ENCODE data around the gene GNPTAB.
"Not testable (repeated sequence)": the region's sequence is repeated elsewhere in the genome, so short reads cannot be mapped to it uniquely, and the experiment has no call there.

The GNPTAB gene

GRCh38 chr12:101830367-101831325, at the start of gene GNPTAB:
Gene GNPTAB (minus strand): TSS chr12:101830959. CDS start chr12:101830675, 284 bp downstream.
- DNase-seq (ENCODE audit: low read depth in 4 of 4, low spot score in 1 of 4), result peak; percentile 89 to 92 (median 90)

GRCh38 chr12:101878243-101878821, 47.6 kb upstream of the GNPTAB start:
- no peak for DNase-seq (ENCODE audit: low read depth in 4 of 4, low spot score in 1 of 4)

- DNase-seq (ENCODE audit: low read depth in 4 of 4, low spot score in 1 of 4), result no peak
These were observed 47.1 kb upstream of the GNPTAB start for GRCh38 chr12:101877806-101878242.

- peak; percentile 34 to 72 (median 44) for DNase-seq (ENCODE audit: low read depth in 4 of 4, low spot score in 1 of 4)
These were observed 46.4 kb upstream of the GNPTAB start, which contains the start of gene DRAM1 for GRCh38 chr12:101876861-101877805. Gene DRAM1 (plus strand): TSS chr12:101877580. CDS start chr12:101877790, 210 bp downstream.

- no peak for DNase-seq (ENCODE audit: low read depth in 4 of 4, low spot score in 1 of 4)
These were observed 45.6 kb upstream of the GNPTAB start for GRCh38 chr12:101876322-101876860.

GRCh38 chr12:101875162-101875561, 44.4 kb upstream of the GNPTAB start:
- DNase-seq (ENCODE audit: low read depth in 4 of 4, low spot score in 1 of 4), result no peak

GRCh38 chr12:101870925-101871324, 40.2 kb upstream of the GNPTAB start:
- no peak for DNase-seq (ENCODE audit: low read depth in 4 of 4, low spot score in 1 of 4)

GRCh38 chr12:101867619-101868018, 36.9 kb upstream of the GNPTAB start:
- not testable (repeated sequence) for DNase-seq (ENCODE audit: low read depth in 4 of 4, low spot score in 1 of 4)

GRCh38 chr12:101866615-101867373, 36.0 kb upstream of the GNPTAB start:
- no peak for DNase-seq (ENCODE audit: low read depth in 4 of 4, low spot score in 1 of 4)

GRCh38 chr12:101863981-101864380, 33.2 kb upstream of the GNPTAB start:
- DNase-seq (ENCODE audit: low read depth in 4 of 4, low spot score in 1 of 4), result no peak

- no peak for DNase-seq (ENCODE audit: low read depth in 4 of 4, low spot score in 1 of 4)
These were observed 31.5 kb upstream of the GNPTAB start for GRCh38 chr12:101862245-101862644.

- DNase-seq (ENCODE audit: low read depth in 4 of 4, low spot score in 1 of 4), result not testable (repeated sequence)
These were observed 30.9 kb upstream of the GNPTAB start for GRCh38 chr12:101861688-101862087.

GRCh38 chr12:101859664-101860607, 29.2 kb upstream of the GNPTAB start:
- DNase-seq (ENCODE audit: low read depth in 4 of 4, low spot score in 1 of 4), result no peak

- DNase-seq (ENCODE audit: low read depth in 4 of 4, low spot score in 1 of 4), result no peak
These were observed 27.6 kb upstream of the GNPTAB start for GRCh38 chr12:101858361-101858760.

- DNase-seq (ENCODE audit: low read depth in 4 of 4, low spot score in 1 of 4), result no peak
These were observed 26.3 kb upstream of the GNPTAB start for GRCh38 chr12:101857043-101857558.

GRCh38 chr12:101856614-101857013, 25.9 kb upstream of the GNPTAB start:
- DNase-seq (ENCODE audit: low read depth in 4 of 4, low spot score in 1 of 4), result not testable (repeated sequence)

- DNase-seq (ENCODE audit: low read depth in 4 of 4, low spot score in 1 of 4), result no peak
These were observed 25.2 kb upstream of the GNPTAB start for GRCh38 chr12:101855976-101856375.

GRCh38 chr12:101855364-101855884, 24.7 kb upstream of the GNPTAB start:
- DNase-seq (ENCODE audit: low read depth in 4 of 4, low spot score in 1 of 4), result no peak
